ENCODE data around the gene KRTAP4-9.
"Not testable (repeated sequence)": the region's sequence is repeated elsewhere in the genome, so short reads cannot be mapped to it uniquely, and the experiment has no call there.

KRTAP4-9 gene

GRCh38 chr17:41121742-41122141 is 16.6 kb downstream of the KRTAP4-9 start:
- no peak for DNase-seq
- Histone ChIP-seq H3K27me3 (peaks cover 11% of the 10 kb centered on the region), H3K9me3 (no peaks in the 10 kb centered on the region), H3K36me3 (no peaks in the 10 kb centered on the region), H3K4me3 (ENCODE audit: low read depth, low read length) (no peak overlapping the region), H3K4me1 (no peaks in the 10 kb centered on the region)
- no peak for TF ChIP-seq CTCF (IDR thresholded peaks at IDR 0.05; ENCODE audit: low read depth, low read length)

GRCh38 chr17:41123292-41123990 is 18.3 kb downstream of the KRTAP4-9 start:
- not testable (repeated sequence) for H3K4me1 ChIP-seq; H3K4me3 ChIP-seq (ENCODE audit: low read depth, low read length); DNase-seq; H3K9me3 ChIP-seq; H3K36me3 ChIP-seq
- H3K27me3 ChIP-seq: peaks cover 11% of the 10 kb centered on the region

DNA sequence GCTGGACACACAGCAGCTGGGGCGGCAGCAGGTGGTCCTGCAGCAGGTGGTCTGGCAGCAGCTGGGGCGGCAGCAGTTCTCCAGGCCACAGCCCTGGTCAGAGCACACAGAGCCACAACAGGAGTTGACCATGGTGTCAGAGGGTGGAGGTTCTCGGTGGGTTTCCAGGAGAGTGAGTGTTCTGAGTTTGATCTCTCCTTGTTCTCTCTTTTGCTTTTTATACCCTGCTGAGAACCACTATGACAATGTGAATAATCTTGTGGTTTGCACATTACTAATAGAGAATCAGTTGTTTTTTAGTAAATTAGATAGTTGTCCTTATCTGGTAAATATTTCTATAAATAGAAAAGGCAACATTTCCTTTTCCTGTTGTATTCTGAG is 18.8 kb downstream of the KRTAP4-9 start, which contains the start of gene KRTAP4-12:
TSS of gene KRTAP4-12 (minus strand) at position 192 of the 381 bp plus-strand sequence. CDS start at position 132, 60 bp downstream.
- DNase-seq: not testable (repeated sequence)

DNA sequence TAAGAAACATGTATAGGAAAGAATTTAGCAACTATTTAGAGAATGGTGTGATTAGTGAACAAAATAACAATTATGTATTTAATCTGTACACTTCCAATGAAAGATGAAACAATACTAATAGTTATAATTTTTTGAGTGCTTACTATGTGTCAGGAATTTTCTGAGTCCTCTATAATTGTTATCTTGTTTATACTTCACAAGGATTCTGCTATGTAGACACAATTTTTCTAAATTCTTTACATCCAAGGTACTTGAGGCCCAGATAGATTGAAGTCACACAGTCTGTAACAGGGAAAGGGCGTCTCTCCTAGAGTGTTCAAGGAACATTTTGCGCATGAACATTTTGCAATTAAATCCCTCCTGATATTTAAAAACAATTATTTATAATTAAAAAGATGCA is 19.9 kb downstream of the KRTAP4-9 start:
- H3K36me3 ChIP-seq: no peaks in the 10 kb centered on the region
- peaks cover 7% of the 10 kb centered on the region for H3K27me3 ChIP-seq
- no peak for TF ChIP-seq CTCF (IDR thresholded peaks at IDR 0.05; ENCODE audit: low read depth, low read length)
- no peak for DNase-seq
- H3K4me1 ChIP-seq: no peaks in the 10 kb centered on the region
- no peak overlapping the region for H3K4me3 ChIP-seq (ENCODE audit: low read depth, low read length)
- no peaks in the 10 kb centered on the region for H3K9me3 ChIP-seq

More for the DNA sequence above, 18.8 kb downstream of the KRTAP4-9 start, which contains the start of gene KRTAP4-12:
- H3K4me3 ChIP-seq (ENCODE audit: low read depth, low read length); H3K4me1 ChIP-seq; H3K36me3 ChIP-seq; H3K9me3 ChIP-seq: not testable (repeated sequence)
- H3K27me3 ChIP-seq: peaks cover 11% of the 10 kb centered on the region

DNA sequence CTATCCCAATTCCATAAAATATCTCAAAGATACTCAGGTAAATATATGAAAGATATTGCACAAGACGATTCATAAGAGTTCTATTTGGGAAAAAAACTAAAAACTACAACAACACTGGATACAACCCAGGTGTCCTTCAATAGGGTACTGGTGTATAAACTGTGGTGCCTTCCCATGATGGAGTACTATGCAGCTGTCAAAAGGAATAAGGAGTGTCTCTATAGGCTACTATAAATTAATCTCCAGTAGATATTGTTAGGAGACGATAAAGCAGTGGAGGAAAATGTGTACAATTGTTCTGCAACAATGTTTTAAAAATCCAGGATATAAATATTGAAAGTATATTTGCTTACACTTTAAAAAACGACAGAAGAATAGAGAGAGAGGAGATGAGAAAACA is 21.2 kb downstream of the KRTAP4-9 start:
- DNase-seq: no peak
- TF ChIP-seq CTCF (IDR thresholded peaks at IDR 0.05; ENCODE audit: low read depth, low read length): no peak
- peaks cover 12% of the 10 kb centered on the region for H3K27me3 ChIP-seq
- H3K9me3 ChIP-seq: no peaks in the 10 kb centered on the region
- H3K4me1 ChIP-seq: no peaks in the 10 kb centered on the region
- H3K36me3 ChIP-seq: no peaks in the 10 kb centered on the region
- no peak overlapping the region for H3K4me3 ChIP-seq (ENCODE audit: low read depth, low read length)

GRCh38 chr17:41127371-41127770 is 22.2 kb downstream of the KRTAP4-9 start:
- H3K27me3 ChIP-seq: peaks cover 19% of the 10 kb centered on the region
- H3K4me1 ChIP-seq: no peaks in the 10 kb centered on the region
- no peak overlapping the region for H3K4me3 ChIP-seq (ENCODE audit: low read depth, low read length)
- no peaks in the 10 kb centered on the region for H3K9me3 ChIP-seq
- no peak for DNase-seq
- no peak for TF ChIP-seq CTCF (IDR thresholded peaks at IDR 0.05; ENCODE audit: low read depth, low read length)
- H3K36me3 ChIP-seq: no peaks in the 10 kb centered on the region

DNA sequence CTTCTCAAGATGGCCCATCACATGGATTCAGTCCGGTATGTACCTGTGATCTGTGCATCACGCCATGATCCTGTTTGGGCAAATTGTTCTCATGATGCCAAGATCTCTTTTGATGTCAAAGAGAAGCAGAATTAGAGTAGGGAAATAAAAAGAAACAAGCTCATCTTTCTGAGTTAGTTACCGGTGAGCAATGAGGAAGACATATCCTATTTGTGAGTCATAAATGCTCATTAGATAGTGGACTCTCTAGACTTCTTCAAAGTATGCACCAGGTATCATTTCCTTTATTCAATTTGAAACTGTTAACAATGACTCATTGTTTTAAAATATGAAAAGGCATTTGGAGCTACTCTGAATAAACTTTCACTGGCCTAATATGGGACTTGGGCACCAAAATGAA is 26.8 kb downstream of the KRTAP4-9 start:
- no peaks in the 10 kb centered on the region for H3K36me3 ChIP-seq
- no peaks in the 10 kb centered on the region for H3K9me3 ChIP-seq
- H3K4me1 ChIP-seq: no peaks in the 10 kb centered on the region
- H3K27me3 ChIP-seq: peaks cover 21% of the 10 kb centered on the region
- no peak for TF ChIP-seq CTCF (IDR thresholded peaks at IDR 0.05; ENCODE audit: low read depth, low read length)
- H3K4me3 ChIP-seq (ENCODE audit: low read depth, low read length): no peak overlapping the region
- DNase-seq: no peak
